ENCODE data around the gene SFSWAP.
"Not testable (repeated sequence)": the region's sequence is repeated elsewhere in the genome, so short reads cannot be mapped to it uniquely, and the experiment has no call there.

The SFSWAP gene

GRCh38 chr12:131704509-131704908, 6.4 kb upstream of the SFSWAP start:
- no peak for DNase-seq

- not testable (repeated sequence) for DNase-seq
Observed at GRCh38 chr12:131706709-131707108, 4.2 kb upstream of the SFSWAP start.

GRCh38 chr12:131709226-131709625, 1.7 kb upstream of the SFSWAP start:
- DNase-seq = no peak

GRCh38 chr12:131711551-131712205, 788 bp downstream of the SFSWAP start:
- no peak for DNase-seq

- no peak for DNase-seq
Observed at GRCh38 chr12:131713349-131713748, 2.5 kb downstream of the SFSWAP start.

- DNase-seq = no peak
Observed at GRCh38 chr12:131714759-131715158, 3.9 kb downstream of the SFSWAP start.

- DNase-seq = no peak
Observed at GRCh38 chr12:131716282-131716681, 5.4 kb downstream of the SFSWAP start.

GRCh38 chr12:131720241-131720640, 9.4 kb downstream of the SFSWAP start:
- no peak for DNase-seq

GRCh38 chr12:131720921-131721320, 10.0 kb downstream of the SFSWAP start:
- no peak for DNase-seq

GRCh38 chr12:131721548-131721947, 10.7 kb downstream of the SFSWAP start:
- DNase-seq = no peak

- DNase-seq = no peak
Observed at GRCh38 chr12:131723532-131723931, 12.6 kb downstream of the SFSWAP start.

GRCh38 chr12:131724534-131724933, 13.6 kb downstream of the SFSWAP start:
- no peak for DNase-seq

- DNase-seq = no peak
Observed at GRCh38 chr12:131725503-131725902, 14.6 kb downstream of the SFSWAP start.

GRCh38 chr12:131728720-131729119, 17.8 kb downstream of the SFSWAP start:
- DNase-seq = no peak

GRCh38 chr12:131729254-131729955, 18.5 kb downstream of the SFSWAP start:
- no peak for DNase-seq

- no peak for DNase-seq
Observed at GRCh38 chr12:131732996-131733615, 22.2 kb downstream of the SFSWAP start.

GRCh38 chr12:131733874-131734273, 23.0 kb downstream of the SFSWAP start:
- no peak for DNase-seq

GRCh38 chr12:131734336-131735152, 23.7 kb downstream of the SFSWAP start:
- no peak for DNase-seq

- DNase-seq = no peak
Observed at GRCh38 chr12:131735153-131735456, 24.2 kb downstream of the SFSWAP start.

GRCh38 chr12:131735476-131736445, 24.9 kb downstream of the SFSWAP start:
- DNase-seq = no peak

- DNase-seq = no peak
Observed at GRCh38 chr12:131736446-131737149, 25.7 kb downstream of the SFSWAP start.
